T-helper 17 cell (primary cell): Measurements from ENCODE around the gene MAGEA9. TPM values are rescaled to one million over a fixed set of nuclear protein-coding genes. Genes with fewer than 3 reads are reported as not detected.
A peak's percentile ranks its signal among the peaks of the same experiment; 100 is the strongest.
"Not testable (repeated sequence)": the region's sequence is repeated elsewhere in the genome, so short reads cannot be mapped to it uniquely, and the experiment has no call there.

ENCODE experiments used
- ATAC-seq: fragments of 150-1000 bp; cut with Tn5 transposase; 2 replicates; pipeline ENCODE4 v1.10.0; 2021; ENCODE audit warnings: mild to moderate bottlenecking, moderate library complexity
- DNase-seq, 3 donors: peaks; one replicate each; pipeline versions ENCODE4 v3.0.0 to v3.0.0-alpha.2; 2020 to 2021
- H3K9me3 ChIP-seq: one replicate; pipeline ENCODE4 v1.7.0; 2013; ENCODE audit warnings: low read length, mild to moderate bottlenecking; ENCODE audit not compliant: control insufficient read depth, poor library complexity, severe bottlenecking
- H3K27ac Mint-ChIP-seq: one replicate; pipeline ENCODE4 v1.8.0; 2022; ENCODE audit warnings: mild to moderate bottlenecking, moderate library complexity, mixed read lengths
- H3K27me3 Mint-ChIP-seq: one replicate; pipeline ENCODE4 v1.8.0; 2022; ENCODE audit warnings: mixed read lengths
- H3K36me3 Mint-ChIP-seq: one replicate; pipeline ENCODE4 v1.8.0; 2022; ENCODE audit warnings: low read depth, mixed read lengths
- H3K4me1 Mint-ChIP-seq: one replicate; pipeline ENCODE4 v1.8.0; 2022; ENCODE audit warnings: mild to moderate bottlenecking, mixed read lengths
- H3K4me3 Mint-ChIP-seq: one replicate; pipeline ENCODE4 v1.8.0; 2022; ENCODE audit warnings: mild to moderate bottlenecking, moderate library complexity, mixed read lengths
- total RNA-seq, 4 donors: library from RNA in 2 of 4; stranded (reverse) in 2 of 4; gene quantifications; one replicate each; pipeline ENCODE4 v1.2.3 and lab custom pipeline; 2022 to 2026

Gene MAGEA9
- total RNA-seq, 2 donors from 2014 or later = not detected

GRCh38 chrX:149773768-149774167 is 8.0 kb upstream of the MAGEA9 start, which contains the start of gene HSFX1:
Gene HSFX1 (plus strand): TSS chrX:149774068. CDS start chrX:149774682, 614 bp downstream.
- ATAC-seq, H3K9me3 ChIP-seq, H3K36me3 Mint-ChIP-seq, H3K4me1 Mint-ChIP-seq, H3K27me3 Mint-ChIP-seq, H3K4me3 Mint-ChIP-seq, H3K27ac Mint-ChIP-seq, DNase-seq: not testable (repeated sequence)

- H3K4me3 Mint-ChIP-seq, ATAC-seq, H3K4me1 Mint-ChIP-seq: not testable (repeated sequence)
Observed at GRCh38 chrX:149777999-149778398, 3.7 kb upstream of the MAGEA9 start.

DNA sequence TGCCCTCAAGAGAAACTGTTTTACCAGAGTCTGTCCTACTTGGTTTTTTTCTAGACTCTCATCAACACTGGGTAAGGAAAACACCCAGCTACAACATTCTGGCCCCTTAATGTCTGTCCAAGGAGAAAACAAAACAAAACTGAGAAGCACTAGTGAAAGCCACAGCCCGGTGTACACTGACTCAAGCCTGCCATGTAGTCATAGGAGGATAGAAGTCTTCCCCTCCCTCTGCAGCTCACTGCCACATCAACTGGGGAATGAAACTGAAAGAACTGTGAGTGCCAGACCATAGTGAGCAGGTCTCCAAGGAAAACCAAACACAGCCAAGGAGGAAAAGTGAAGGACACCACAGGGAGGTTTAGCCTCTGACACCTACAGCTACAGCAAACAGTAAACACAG is 13.8 kb downstream of the MAGEA9 start:
- not testable (repeated sequence) for H3K9me3 ChIP-seq, ATAC-seq, H3K27ac Mint-ChIP-seq, H3K4me3 Mint-ChIP-seq, DNase-seq, H3K36me3 Mint-ChIP-seq, H3K27me3 Mint-ChIP-seq
- H3K4me1 Mint-ChIP-seq = peaks cover 15% of the 10 kb centered on the region

More at GRCh38 chrX:149777999-149778398, 3.7 kb upstream of the MAGEA9 start:
- not testable (repeated sequence) for H3K36me3 Mint-ChIP-seq, DNase-seq, H3K9me3 ChIP-seq, H3K27ac Mint-ChIP-seq, H3K27me3 Mint-ChIP-seq

- no peaks in the 10 kb centered on the region for H3K27me3 Mint-ChIP-seq
- ATAC-seq (no peak), DNase-seq (no peak)
- H3K9me3 ChIP-seq = no peaks in the 10 kb centered on the region
- peaks cover 15% of the 10 kb centered on the region for H3K4me1 Mint-ChIP-seq
- no peaks in the 10 kb centered on the region for H3K36me3 Mint-ChIP-seq
- H3K4me3 Mint-ChIP-seq = peak overlapping the region; percentile 70
- H3K27ac Mint-ChIP-seq = no peak overlapping the region
Observed at GRCh38 chrX:149799095-149799714, 17.5 kb downstream of the MAGEA9 start.

GRCh38 chrX:149799938-149800337 is 18.2 kb downstream of the MAGEA9 start:
- ATAC-seq (no peak), DNase-seq (no peak)
- Mint-ChIP-seq H3K4me3 (no peak overlapping the region), H3K27me3 (no peaks in the 10 kb centered on the region), H3K4me1 (peaks cover 15% of the 10 kb centered on the region), H3K27ac (no peak overlapping the region), H3K36me3 (no peaks in the 10 kb centered on the region)
- H3K9me3 ChIP-seq = no peaks in the 10 kb centered on the region

- no peak for ATAC-seq
- H3K4me3 Mint-ChIP-seq = no peak overlapping the region
- no peak overlapping the region for H3K27ac Mint-ChIP-seq
- H3K9me3 ChIP-seq = no peaks in the 10 kb centered on the region
- no peak for DNase-seq
- H3K36me3 Mint-ChIP-seq = no peaks in the 10 kb centered on the region
- no peaks in the 10 kb centered on the region for H3K27me3 Mint-ChIP-seq
- peaks cover 9% of the 10 kb centered on the region for H3K4me1 Mint-ChIP-seq
Observed at GRCh38 chrX:149803458-149804062, 21.8 kb downstream of the MAGEA9 start.

- Mint-ChIP-seq H3K4me1 (peaks cover 9% of the 10 kb centered on the region), H3K4me3 (no peak overlapping the region), H3K27ac (no peak overlapping the region), H3K36me3 (no peaks in the 10 kb centered on the region), H3K27me3 (no peaks in the 10 kb centered on the region)
- H3K9me3 ChIP-seq = no peaks in the 10 kb centered on the region
- DNase-seq = no peak
- ATAC-seq = no peak
Observed at GRCh38 chrX:149804102-149804501, 22.4 kb downstream of the MAGEA9 start.

GRCh38 chrX:149807747-149808458 is 26.2 kb downstream of the MAGEA9 start:
- Mint-ChIP-seq H3K4me1 (no peaks in the 10 kb centered on the region), H3K27me3 (no peaks in the 10 kb centered on the region), H3K27ac (no peak overlapping the region), H3K4me3 (no peak overlapping the region), H3K36me3 (no peaks in the 10 kb centered on the region)
- no peaks in the 10 kb centered on the region for H3K9me3 ChIP-seq
- ATAC-seq (no peak), DNase-seq (no peak)

DNA sequence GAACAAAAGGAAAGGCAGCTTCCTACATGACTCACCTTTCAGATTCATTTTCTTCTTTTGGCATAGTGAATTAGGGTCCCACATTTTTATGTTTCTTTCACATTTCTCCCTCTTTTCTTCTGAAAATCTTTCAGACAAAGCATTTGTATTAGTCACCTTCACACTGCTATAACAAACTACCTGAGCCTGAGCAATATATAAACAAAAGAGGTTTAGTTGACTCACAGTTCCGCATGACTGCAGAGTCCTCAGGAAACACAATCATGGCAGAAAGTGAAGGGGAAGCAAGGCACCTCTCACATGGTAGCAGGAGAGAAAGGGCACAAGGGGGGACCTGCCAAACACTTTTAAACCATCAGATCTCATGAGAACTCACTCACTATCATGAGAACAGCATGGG is 36.9 kb downstream of the MAGEA9 start:
- no peaks in the 10 kb centered on the region for H3K36me3 Mint-ChIP-seq
- ATAC-seq (no peak), DNase-seq (no peak)
- no peaks in the 10 kb centered on the region for H3K4me1 Mint-ChIP-seq
- H3K27me3 Mint-ChIP-seq = peaks cover 4% of the 10 kb centered on the region
- H3K9me3 ChIP-seq = no peaks in the 10 kb centered on the region
- no peak overlapping the region for H3K4me3 Mint-ChIP-seq
- no peak overlapping the region for H3K27ac Mint-ChIP-seq

DNA sequence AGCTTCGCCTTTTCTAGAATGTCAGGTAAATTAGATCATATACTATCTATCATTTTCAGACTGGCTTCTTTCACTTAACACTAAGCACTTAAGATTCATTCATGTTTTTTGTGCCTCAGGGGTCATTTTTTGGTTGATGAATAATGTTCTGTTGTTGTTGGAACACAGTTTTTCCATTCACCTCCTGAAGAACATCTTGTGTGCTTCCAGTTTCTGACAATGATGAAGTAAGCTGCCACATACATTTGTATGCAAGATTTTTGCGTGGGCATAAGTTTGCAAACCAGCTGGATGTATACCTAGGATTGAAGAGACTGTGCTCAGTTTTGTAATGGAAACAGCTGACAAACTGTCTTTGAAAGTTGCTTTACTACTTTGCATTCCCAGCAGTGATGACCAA is 37.6 kb downstream of the MAGEA9 start:
- ATAC-seq (no peak), DNase-seq (no peak)
- Mint-ChIP-seq H3K36me3 (no peaks in the 10 kb centered on the region), H3K27ac (no peak overlapping the region), H3K27me3 (peaks cover 3% of the 10 kb centered on the region), H3K4me3 (no peak overlapping the region), H3K4me1 (no peaks in the 10 kb centered on the region)
- no peaks in the 10 kb centered on the region for H3K9me3 ChIP-seq

- H3K27me3 Mint-ChIP-seq = no peaks in the 10 kb centered on the region
- H3K36me3 Mint-ChIP-seq = peaks cover 2% of the 10 kb centered on the region
- ATAC-seq = no peak
- H3K27ac Mint-ChIP-seq = no peak overlapping the region
- no peak overlapping the region for H3K4me3 Mint-ChIP-seq
- DNase-seq = peak in 1 of 3 donors; percentile 8
- H3K4me1 Mint-ChIP-seq = peaks cover 14% of the 10 kb centered on the region
- no peaks in the 10 kb centered on the region for H3K9me3 ChIP-seq
Observed at GRCh38 chrX:149825424-149825823, 43.7 kb downstream of the MAGEA9 start.

- Mint-ChIP-seq H3K27ac (peak overlapping the region; percentile 47), H3K27me3 (no peaks in the 10 kb centered on the region), H3K36me3 (peaks cover 2% of the 10 kb centered on the region), H3K4me1 (peaks cover 19% of the 10 kb centered on the region), H3K4me3 (peak overlapping the region; percentile 63)
- DNase-seq = no peak
- no peaks in the 10 kb centered on the region for H3K9me3 ChIP-seq
- ATAC-seq = no peak
Observed at GRCh38 chrX:149827254-149827653, 45.5 kb downstream of the MAGEA9 start.

GRCh38 chrX:149829751-149830191 is 48.0 kb downstream of the MAGEA9 start:
- Mint-ChIP-seq H3K27ac (peak overlapping the region; percentile 98), H3K27me3 (no peaks in the 10 kb centered on the region), H3K4me1 (peaks cover 19% of the 10 kb centered on the region), H3K36me3 (peaks cover 2% of the 10 kb centered on the region), H3K4me3 (peak overlapping the region; percentile 88)
- H3K9me3 ChIP-seq = no peaks in the 10 kb centered on the region
- ATAC-seq (peak; percentile 88), DNase-seq (peak in 2 of 3 donors; percentile 8 to 15)
